ENCODE data around the gene ZNF652.

DNA sequence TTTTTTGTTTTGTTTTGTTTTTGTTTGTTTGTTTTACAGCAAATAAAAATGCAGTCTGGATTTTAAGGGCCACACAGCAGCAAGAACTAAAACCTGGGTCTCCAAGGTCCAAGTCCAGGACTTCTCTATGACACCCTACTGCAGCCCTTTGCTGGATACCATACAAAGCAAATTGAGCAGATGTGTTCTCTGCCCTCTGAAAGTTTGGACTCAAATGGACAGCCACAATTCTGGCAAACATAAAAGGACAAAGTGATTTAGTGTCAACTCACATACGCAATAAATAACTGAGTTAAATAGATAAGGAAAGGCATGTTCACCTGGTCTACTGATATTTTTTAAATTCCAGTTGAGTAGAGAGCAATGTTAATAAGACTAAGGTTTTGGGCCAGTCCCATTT, 7.7 kb upstream of the ZNF652 start:
- TF ChIP-seq FOXA1 (IDR thresholded peaks at IDR 0.05) (no peak), SP1 (IDR thresholded peaks at IDR 0.05) (no peak), BHLHE40 (IDR thresholded peaks at IDR 0.05; ENCODE audit: borderline replicate concordance) (no peak)
- TF ChIP-seq, protein P1, sequence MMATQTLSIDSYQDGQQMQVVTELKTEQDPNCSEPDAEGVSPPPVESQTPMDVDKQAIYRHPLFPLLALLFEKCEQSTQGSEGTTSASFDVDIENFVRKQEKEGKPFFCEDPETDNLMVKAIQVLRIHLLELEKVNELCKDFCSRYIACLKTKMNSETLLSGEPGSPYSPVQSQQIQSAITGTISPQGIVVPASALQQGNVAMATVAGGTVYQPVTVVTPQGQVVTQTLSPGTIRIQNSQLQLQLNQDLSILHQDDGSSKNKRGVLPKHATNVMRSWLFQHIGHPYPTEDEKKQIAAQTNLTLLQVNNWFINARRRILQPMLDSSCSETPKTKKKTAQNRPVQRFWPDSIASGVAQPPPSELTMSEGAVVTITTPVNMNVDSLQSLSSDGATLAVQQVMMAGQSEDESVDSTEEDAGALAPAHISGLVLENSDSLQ (IDR thresholded peaks at IDR 0.05), result no peak
